K562 (cell line): ENCODE results near the gene TPO.

Source experiments
- EP300 ChIP-seq: IDR thresholded peaks from 2 replicates; pipeline ENCODE4 v1.6.1; 2012; ENCODE audit warnings: low read length, improper control_type of control experiment
- SMARCE1 ChIP-seq: fragments of 450-650 bp; IDR thresholded peaks from 2 replicates; pipeline ENCODE4 v1.7.1; 2016; ENCODE audit warnings: mild to moderate bottlenecking
- SP2 ChIP-seq: IDR thresholded peaks from 2 replicates; pipeline ENCODE4 v1.6.1; 2011; ENCODE audit warnings: mild to moderate bottlenecking, low read depth, low read length, moderate library complexity; ENCODE audit not compliant: poor library complexity, severe bottlenecking; ENCODE audit errors: extremely low read depth
- TAF1 ChIP-seq: IDR thresholded peaks from 2 replicates; pipeline ENCODE4 v1.6.1; 2011; ENCODE audit warnings: mild to moderate bottlenecking, low read length, moderate library complexity; ENCODE audit not compliant: insufficient read depth, control insufficient read depth, severe bottlenecking; ENCODE audit errors: extremely low read depth

DNA sequence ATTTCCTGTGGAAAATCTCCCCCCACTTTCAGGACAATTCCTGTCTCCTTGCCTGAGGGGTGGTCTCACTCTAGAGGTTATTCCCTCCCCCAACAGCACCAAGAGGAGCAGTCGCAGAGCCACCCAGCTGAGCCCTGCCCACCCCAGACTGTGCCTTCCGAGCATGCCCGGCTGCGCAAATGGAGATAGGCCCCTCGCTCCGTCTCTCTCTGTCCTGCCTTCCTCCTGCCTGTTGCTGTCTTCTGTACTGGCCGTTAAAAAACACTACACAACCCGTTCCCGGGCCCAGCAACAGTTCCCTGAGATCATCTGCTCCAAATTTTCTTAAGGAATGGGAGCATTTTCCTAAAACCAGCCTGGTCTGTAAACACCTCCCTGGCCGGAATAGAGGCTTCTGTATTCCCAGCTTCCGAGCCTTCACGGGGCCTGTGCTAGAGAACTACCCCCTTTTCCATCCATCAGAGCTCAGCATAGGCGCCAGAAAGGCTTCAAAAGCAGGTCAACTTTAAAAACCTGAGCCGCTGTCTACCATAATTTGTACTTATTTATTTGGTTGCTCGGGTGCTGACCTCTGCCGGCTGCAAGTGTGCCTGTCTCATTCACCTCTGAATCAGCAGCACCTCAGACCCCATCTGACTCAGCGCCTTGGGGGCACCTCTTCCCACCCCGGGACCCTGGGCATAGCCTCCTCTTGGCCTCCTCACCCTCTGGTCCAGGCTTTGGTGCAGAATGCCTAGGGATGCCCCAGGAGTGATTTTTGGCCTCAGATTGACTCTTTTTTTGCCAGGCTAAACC is 171.6 kb downstream of the TPO start:
- TF ChIP-seq SP2 (no peak), EP300 (no peak), TAF1 (no peak), SMARCE1 (no peak)
